Ishikawa (cell line): ENCODE data around the gene PGLYRP4.

Source experiments
- CEBPB ChIP-seq: IDR thresholded peaks from 2 replicates; pipeline ENCODE4 v1.6.1; 2012
- CREB1 ChIP-seq: IDR thresholded peaks from 2 replicates; pipeline ENCODE4 v1.6.1; 2012; ENCODE audit warnings: low read depth
- EGR1 ChIP-seq: IDR thresholded peaks from 2 replicates; pipeline ENCODE4 v1.6.1; 2012
- EP300 ChIP-seq: IDR thresholded peaks from 2 replicates; pipeline ENCODE4 v1.6.1; 2012; ENCODE audit warnings: borderline replicate concordance
- FOXM1 ChIP-seq: IDR thresholded peaks from 2 replicates; pipeline ENCODE4 v1.6.1; 2012; ENCODE audit warnings: low read depth, borderline replicate concordance
- NFIC ChIP-seq: IDR thresholded peaks from 2 replicates; pipeline ENCODE4 v1.6.1; 2012
- RAD21 ChIP-seq: IDR thresholded peaks from 2 replicates; pipeline ENCODE4 v1.6.1; 2012; ENCODE audit warnings: low read depth
- TAF1 ChIP-seq: IDR thresholded peaks from 2 replicates; pipeline ENCODE4 v1.6.1; 2012; ENCODE audit warnings: low read depth, mild to moderate bottlenecking
- TCF12 ChIP-seq: IDR thresholded peaks from 2 replicates; pipeline ENCODE4 v1.6.1; 2012; ENCODE audit warnings: low read depth
- TEAD4 ChIP-seq: IDR thresholded peaks from 2 replicates; pipeline ENCODE4 v1.6.1; 2012
- YY1 ChIP-seq: IDR thresholded peaks from 2 replicates; pipeline ENCODE4 v1.6.1; 2012; ENCODE audit warnings: low read depth
- ZBTB7A ChIP-seq: IDR thresholded peaks from 2 replicates; pipeline ENCODE4 v1.6.1; 2012; ENCODE audit warnings: low read depth
- TF ChIP-seq, protein P1 (sequence below): IDR thresholded peaks from 2 replicates; pipeline ENCODE4 v1.6.1; 2012
- TF ChIP-seq, protein P2 (sequence below): IDR thresholded peaks from 2 replicates; pipeline ENCODE4 v1.6.1; 2012
- TF ChIP-seq, protein P3 (sequence below): IDR thresholded peaks from 2 replicates; pipeline ENCODE4 v1.6.1; 2012; ENCODE audit warnings: low read depth, mild to moderate bottlenecking

PGLYRP4 gene

DNA sequence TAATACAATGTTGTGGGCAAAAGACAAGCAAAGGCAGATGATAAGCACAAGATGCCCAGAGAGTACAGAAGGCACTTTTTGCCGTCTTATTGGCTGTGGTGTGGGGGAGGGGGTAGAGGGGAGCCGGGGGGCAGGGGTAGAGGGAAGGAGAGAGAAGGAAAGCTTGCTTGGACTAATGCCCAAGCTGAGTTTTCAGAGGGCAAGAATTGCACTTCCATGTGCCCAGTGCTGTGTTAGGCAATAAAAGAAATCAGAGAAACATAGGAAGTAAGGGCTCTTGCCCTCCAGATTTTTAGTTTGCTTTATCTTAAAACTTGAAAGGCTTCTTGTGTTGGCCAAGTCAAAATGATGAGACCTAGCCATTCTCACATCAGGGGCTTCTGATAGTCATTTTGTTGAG lies 18.4 kb upstream of the PGLYRP4 start:
- TF ChIP-seq FOXM1 = no peak
- no peak for TF ChIP-seq TAF1
- TF ChIP-seq, protein P1, sequence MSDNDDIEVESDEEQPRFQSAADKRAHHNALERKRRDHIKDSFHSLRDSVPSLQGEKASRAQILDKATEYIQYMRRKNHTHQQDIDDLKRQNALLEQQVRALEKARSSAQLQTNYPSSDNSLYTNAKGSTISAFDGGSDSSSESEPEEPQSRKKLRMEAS = no peak

GRCh38 chr1:153366261-153366660 lies 17.6 kb upstream of the PGLYRP4 start:
- TF ChIP-seq TEAD4 (no peak), RAD21 (no peak), FOXM1 (no peak), EGR1 (no peak), EP300 (no peak), CEBPB (no peak), YY1 (no peak), ZBTB7A (no peak), CREB1 (no peak), TAF1 (no peak), NFIC (no peak), TCF12 (no peak)
- TF ChIP-seq, protein P2, sequence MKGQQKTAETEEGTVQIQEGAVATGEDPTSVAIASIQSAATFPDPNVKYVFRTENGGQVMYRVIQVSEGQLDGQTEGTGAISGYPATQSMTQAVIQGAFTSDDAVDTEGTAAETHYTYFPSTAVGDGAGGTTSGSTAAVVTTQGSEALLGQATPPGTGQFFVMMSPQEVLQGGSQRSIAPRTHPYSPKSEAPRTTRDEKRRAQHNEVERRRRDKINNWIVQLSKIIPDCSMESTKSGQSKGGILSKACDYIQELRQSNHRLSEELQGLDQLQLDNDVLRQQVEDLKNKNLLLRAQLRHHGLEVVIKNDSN = no peak
- TF ChIP-seq, protein P1 = no peak

GRCh38 chr1:153365696-153366095 lies 17.1 kb upstream of the PGLYRP4 start:
- TF ChIP-seq, protein P2 = no peak
- TF ChIP-seq CEBPB (no peak), YY1 (no peak), RAD21 (no peak), TEAD4 (no peak), NFIC (no peak), TAF1 (no peak), ZBTB7A (no peak), CREB1 (no peak)
- TF ChIP-seq, protein P3, sequence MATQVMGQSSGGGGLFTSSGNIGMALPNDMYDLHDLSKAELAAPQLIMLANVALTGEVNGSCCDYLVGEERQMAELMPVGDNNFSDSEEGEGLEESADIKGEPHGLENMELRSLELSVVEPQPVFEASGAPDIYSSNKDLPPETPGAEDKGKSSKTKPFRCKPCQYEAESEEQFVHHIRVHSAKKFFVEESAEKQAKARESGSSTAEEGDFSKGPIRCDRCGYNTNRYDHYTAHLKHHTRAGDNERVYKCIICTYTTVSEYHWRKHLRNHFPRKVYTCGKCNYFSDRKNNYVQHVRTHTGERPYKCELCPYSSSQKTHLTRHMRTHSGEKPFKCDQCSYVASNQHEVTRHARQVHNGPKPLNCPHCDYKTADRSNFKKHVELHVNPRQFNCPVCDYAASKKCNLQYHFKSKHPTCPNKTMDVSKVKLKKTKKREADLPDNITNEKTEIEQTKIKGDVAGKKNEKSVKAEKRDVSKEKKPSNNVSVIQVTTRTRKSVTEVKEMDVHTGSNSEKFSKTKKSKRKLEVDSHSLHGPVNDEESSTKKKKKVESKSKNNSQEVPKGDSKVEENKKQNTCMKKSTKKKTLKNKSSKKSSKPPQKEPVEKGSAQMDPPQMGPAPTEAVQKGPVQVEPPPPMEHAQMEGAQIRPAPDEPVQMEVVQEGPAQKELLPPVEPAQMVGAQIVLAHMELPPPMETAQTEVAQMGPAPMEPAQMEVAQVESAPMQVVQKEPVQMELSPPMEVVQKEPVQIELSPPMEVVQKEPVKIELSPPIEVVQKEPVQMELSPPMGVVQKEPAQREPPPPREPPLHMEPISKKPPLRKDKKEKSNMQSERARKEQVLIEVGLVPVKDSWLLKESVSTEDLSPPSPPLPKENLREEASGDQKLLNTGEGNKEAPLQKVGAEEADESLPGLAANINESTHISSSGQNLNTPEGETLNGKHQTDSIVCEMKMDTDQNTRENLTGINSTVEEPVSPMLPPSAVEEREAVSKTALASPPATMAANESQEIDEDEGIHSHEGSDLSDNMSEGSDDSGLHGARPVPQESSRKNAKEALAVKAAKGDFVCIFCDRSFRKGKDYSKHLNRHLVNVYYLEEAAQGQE = no peak
- TF ChIP-seq, protein P1 = no peak

GRCh38 chr1:153364766-153365666 lies 16.4 kb upstream of the PGLYRP4 start:
- TF ChIP-seq, protein P1 = no peak
- TF ChIP-seq TAF1 = no peak
- no peak for TF ChIP-seq TCF12
- no peak for TF ChIP-seq CEBPB
- no peak for TF ChIP-seq NFIC

GRCh38 chr1:153364156-153364555 lies 15.5 kb upstream of the PGLYRP4 start:
- no peak for TF ChIP-seq RAD21

GRCh38 chr1:153363641-153364040 lies 15.0 kb upstream of the PGLYRP4 start:
- no peak for TF ChIP-seq TCF12

DNA sequence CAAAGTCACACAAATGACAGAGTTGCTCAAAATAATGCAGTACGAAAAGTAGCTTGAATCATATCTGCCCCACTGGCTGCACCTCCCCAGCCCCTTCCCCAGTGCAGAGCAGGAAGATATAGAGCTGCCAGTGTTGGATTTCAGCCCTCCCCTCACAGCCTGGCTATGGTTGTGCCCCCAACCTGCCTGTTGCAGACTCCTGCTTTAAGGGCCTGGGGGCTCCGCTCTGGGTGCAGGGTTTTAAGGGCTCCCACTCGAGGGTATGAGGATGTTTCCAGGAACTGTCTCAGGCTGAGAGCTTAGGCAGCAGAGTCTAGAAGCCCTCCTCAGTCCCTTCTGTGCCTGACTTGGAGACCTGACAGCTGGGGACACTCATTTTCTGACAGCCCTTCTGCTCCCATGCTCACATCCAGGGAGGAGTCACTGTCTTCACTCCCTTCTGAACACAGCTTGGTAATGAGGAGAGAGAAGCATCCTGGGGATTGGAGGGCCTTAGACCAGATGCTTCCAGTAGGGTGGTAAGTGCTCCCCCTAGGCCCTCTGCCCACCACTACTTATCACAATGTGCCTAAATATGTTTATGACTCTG lies 13.6 kb upstream of the PGLYRP4 start:
- TF ChIP-seq CEBPB (no peak), ZBTB7A (no peak), TEAD4 (no peak), TCF12 (no peak), FOXM1 (no peak), NFIC (no peak), YY1 (no peak), CREB1 (no peak), TAF1 (no peak), EGR1 (no peak)
- TF ChIP-seq, protein P1 = no peak
